LNCAP (cell line): ENCODE results near the gene GALNTL6.

ENCODE experiments used
- TF ChIP-seq, protein P1 (sequence below): fragments of 450-650 bp; IDR thresholded peaks from 2 replicates; pipeline ENCODE4 v1.5.1; 2017; ENCODE audit warnings: mild to moderate bottlenecking

The GALNTL6 gene

DNA sequence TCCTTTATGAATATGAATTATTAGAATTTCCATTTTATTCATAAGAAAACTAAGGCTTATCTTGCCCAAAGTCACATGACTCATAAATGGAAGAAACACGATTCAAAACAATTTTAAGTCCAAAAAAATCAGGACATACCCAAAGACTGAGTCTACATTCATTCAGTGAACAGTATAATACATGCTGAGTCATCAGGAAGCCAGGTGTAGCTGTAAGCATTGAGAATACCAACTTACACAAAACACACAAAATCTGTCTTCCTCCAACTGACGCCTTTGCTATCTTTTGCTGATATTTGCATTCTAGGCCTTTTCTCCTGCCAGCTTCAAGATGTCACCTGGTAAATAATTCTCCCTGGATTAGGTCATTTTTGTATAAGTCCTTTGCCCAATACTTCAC is 835.3 kb downstream of the GALNTL6 start:
- TF ChIP-seq, protein P1, sequence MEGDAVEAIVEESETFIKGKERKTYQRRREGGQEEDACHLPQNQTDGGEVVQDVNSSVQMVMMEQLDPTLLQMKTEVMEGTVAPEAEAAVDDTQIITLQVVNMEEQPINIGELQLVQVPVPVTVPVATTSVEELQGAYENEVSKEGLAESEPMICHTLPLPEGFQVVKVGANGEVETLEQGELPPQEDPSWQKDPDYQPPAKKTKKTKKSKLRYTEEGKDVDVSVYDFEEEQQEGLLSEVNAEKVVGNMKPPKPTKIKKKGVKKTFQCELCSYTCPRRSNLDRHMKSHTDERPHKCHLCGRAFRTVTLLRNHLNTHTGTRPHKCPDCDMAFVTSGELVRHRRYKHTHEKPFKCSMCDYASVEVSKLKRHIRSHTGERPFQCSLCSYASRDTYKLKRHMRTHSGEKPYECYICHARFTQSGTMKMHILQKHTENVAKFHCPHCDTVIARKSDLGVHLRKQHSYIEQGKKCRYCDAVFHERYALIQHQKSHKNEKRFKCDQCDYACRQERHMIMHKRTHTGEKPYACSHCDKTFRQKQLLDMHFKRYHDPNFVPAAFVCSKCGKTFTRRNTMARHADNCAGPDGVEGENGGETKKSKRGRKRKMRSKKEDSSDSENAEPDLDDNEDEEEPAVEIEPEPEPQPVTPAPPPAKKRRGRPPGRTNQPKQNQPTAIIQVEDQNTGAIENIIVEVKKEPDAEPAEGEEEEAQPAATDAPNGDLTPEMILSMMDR: no peak

DNA sequence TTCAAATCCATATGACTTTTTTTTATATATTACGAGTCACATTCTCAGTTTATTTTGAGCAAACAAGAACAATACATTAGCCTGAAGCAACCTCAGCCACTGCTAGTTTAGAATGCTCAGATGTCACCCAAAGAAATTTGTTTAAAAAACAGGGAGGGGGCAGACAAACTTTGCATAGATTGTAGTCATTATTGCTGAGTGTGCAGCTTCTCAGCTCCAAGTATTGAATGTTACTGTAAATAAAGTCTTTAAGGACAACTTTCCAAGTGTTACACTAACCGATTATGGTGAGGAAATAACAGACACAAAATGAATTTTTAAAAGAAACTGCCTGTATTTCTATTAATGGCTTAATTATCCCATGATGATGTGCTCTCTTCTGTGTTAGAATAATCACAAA is 835.9 kb downstream of the GALNTL6 start:
- TF ChIP-seq, protein P1: no peak

DNA sequence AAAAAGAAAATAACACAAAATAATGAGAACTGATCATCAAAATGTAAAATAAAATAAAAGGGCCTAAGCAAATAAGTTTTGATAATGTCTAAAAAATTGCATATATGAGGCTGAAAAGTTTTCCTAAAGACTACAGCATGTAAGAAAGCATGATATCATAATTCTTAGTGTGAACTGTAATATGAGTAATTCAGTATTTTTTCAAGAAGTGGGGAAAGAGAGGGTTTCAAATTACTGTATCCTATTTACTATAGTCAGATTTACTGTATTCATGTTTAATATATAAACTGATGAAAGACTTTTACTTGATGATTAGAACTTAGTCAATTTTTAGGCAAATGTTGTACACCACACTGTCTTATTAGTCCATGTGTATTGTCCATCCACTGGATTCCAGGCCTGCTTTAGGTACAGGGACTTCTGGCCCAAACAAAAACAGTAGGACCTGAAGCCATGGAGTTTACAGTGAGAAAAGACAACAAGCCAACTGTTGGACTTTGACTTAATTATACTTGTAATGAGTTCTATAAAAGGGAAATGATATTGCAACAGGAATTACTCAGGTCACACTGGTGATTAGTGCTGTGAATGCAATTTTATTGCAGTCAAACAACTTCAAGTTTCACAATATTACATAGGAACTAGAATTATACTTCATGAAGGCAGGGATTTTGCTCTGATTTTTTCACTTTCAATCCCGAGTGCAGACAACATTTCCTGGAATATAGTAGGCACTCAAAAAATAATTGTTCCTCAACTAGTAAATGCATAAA is 837.7 kb downstream of the GALNTL6 start:
- TF ChIP-seq, protein P1: no peak

DNA sequence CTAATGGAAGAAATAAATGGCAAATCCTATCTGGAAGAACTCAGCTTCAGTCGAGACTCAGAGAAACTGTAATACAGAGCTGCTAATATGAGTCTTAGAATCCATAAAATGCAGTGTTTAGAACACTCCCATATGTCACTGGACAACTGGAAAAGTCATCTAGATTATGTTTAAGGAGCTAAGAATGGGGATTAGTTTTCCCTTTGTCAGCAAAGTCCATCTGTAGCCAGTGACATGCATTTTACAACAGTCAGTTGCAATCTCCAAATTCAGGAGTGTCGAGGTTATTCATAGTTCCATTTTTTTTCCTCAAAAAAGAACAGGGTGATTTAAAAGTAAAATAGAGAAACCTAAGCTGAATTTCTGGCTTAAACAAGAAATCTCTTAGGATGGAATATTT is 838.8 kb downstream of the GALNTL6 start:
- TF ChIP-seq, protein P1: no peak

DNA sequence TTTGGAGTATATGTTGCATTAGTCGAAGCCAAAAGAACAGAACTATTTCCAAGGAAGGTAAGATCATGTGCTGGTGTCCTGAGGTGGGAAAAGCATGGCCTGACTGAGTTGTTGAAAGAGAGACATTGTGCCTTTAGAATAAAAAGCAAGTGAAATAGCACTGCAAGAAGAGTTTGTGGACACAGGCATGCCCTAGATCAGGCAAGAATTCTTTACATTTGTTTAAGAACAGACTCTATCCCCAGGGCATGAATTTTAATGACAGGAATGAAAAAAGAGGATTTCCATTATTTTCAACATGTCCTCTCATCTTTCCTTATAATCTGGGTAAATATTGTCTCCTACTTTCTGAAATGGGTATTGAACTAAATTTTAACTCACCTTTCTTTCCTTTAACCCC is 839.2 kb downstream of the GALNTL6 start:
- TF ChIP-seq, protein P1: no peak

DNA sequence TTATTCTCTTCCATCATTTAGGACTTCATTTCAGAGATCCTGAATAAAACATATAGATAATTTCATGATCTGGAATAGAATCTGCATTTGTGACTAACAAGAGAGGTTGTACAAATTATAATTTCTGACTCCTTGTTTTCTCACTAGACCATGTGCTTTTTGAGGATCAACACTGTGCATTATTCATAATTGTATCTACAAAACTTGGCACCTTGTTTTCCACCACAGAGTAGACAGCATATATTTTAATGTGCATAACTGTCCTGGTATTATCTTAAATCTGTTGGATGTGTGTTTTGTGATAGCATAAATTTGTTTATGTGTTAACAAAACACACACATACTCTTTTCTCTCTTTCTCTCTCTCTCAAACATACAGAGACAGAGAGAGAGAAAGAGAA is 840.5 kb downstream of the GALNTL6 start:
- TF ChIP-seq, protein P1: no peak

DNA sequence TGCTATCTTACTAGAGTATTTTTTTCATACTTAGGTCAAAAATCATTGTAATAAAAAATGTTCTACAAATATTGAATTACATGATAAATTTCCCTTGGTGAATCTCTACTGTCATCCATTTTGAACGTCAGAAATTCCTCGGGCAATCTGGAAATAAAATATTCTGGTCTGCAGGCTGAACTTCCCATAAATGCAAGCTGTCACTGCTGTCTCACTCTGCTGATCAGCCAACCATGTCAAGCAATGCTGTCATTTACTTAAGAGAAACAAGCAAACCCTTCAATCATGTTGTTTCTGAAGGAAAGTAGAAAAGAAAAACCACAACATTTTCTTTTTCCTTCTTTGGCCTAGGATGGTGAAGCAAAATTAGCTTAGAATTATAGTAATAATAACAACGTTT is 841.3 kb downstream of the GALNTL6 start:
- TF ChIP-seq, protein P1: no peak

DNA sequence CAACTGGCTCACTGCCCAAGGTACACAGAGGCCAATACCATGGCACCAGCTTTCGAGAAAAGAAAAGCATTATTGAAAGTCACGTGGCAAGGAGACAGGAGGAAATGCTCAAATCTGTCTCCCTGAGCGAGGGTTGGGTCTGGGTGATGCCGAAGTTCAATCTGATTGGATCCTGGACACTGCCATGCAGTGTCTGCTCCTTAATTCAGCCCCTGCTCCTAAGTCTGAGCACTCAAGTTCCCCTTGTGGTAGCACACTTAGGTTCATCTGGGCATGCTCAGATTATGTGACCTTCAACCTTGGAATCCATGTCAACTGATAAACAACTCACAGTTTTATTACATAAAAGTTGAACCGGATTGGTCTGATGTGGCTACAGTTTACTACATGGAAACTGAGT is 842.9 kb downstream of the GALNTL6 start:
- TF ChIP-seq, protein P1: no peak
